DND-41 (cell line): ENCODE results near the gene B3GNT7.

Experiments
- EZH2 ChIP-seq: IDR thresholded peaks from 3 replicates; pipeline ENCODE4 v1.6.1; 2012; ENCODE audit warnings: borderline replicate concordance, low read depth, mild to moderate bottlenecking, moderate library complexity, low read length, inconsistent platforms; ENCODE audit not compliant: severe bottlenecking
- TF ChIP-seq, protein P1 (sequence below): IDR thresholded peaks from 2 replicates; pipeline ENCODE4 v1.5.1; 2012; ENCODE audit warnings: borderline replicate concordance, low read length, moderate library complexity, mild to moderate bottlenecking; ENCODE audit not compliant: poor library complexity, severe bottlenecking; ENCODE audit errors: extremely low read depth

DNA sequence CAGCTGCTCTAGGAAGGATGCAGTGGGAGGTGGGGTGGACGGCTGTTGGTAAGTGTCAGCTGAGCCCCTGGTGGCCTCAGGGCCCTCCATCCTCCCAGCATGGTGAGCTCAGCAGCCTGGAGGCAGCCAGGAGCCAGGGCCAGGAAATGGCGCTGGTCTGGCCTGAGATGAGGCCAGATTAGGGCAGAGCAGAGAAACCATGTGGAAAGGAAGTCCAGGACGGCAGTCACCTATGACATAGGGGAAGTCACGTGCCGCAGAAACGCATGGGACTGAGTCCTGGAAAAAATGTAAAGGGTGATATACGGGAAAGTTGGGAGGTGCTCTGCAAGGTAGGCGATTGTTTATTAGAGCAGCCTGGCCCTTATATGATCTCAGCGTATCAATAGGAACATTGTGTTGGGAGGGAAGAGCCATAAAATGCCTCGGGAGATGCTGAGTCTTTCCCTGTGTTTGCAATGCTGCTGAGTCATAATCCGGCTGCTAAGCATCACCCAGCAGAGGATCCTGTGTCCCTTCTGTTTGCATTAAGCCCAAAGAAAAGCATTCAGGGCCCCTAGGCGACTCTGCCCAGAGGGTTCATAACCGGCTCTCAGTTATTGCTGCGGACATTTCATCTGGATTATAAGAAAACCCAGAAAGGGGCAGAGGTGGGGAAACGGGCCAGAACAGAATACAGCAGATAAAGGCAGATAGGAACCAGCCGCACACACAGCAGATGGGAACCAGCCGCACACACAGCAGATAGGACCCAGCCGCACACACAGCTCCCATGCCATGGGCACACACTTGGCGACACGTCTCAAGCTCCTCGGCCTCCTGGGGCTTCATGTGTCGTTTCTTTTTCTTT, 30.3 kb upstream of the B3GNT7 start:
- TF ChIP-seq, protein P1, sequence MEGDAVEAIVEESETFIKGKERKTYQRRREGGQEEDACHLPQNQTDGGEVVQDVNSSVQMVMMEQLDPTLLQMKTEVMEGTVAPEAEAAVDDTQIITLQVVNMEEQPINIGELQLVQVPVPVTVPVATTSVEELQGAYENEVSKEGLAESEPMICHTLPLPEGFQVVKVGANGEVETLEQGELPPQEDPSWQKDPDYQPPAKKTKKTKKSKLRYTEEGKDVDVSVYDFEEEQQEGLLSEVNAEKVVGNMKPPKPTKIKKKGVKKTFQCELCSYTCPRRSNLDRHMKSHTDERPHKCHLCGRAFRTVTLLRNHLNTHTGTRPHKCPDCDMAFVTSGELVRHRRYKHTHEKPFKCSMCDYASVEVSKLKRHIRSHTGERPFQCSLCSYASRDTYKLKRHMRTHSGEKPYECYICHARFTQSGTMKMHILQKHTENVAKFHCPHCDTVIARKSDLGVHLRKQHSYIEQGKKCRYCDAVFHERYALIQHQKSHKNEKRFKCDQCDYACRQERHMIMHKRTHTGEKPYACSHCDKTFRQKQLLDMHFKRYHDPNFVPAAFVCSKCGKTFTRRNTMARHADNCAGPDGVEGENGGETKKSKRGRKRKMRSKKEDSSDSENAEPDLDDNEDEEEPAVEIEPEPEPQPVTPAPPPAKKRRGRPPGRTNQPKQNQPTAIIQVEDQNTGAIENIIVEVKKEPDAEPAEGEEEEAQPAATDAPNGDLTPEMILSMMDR, result no peak
- no peak for TF ChIP-seq EZH2
